Measurements from ENCODE around the gene RAD51AP2. TPM values are rescaled to one million over a fixed set of nuclear protein-coding genes. Genes with fewer than 3 reads are reported as not detected.

The RAD51AP2 gene
- total and polyA plus RNA-seq, 2 of the 13 experiments (the other 11 are each of a cell fraction or from before 2014, with no cell fraction given): 0.11 to 0.12 TPM

- TF ChIP-seq ZNF652 (CRISPR knock-in tag; IDR thresholded peaks at IDR 0.05; ENCODE audit: borderline replicate concordance, low read depth) (peak; percentile 28; the same call in 1 of the 2 replicates), NR1H2 (CRISPR knock-in tag; IDR thresholded peaks at IDR 0.05; ENCODE audit: borderline replicate concordance, low read depth) (no peak), ZSCAN30 (CRISPR knock-in tag; IDR thresholded peaks at IDR 0.05) (0 out of 2 replicates have a peak, but pooled peaks have one; percentile 45), LCORL (IDR thresholded peaks at IDR 0.05) (peak; percentile 16; the same call in 1 of the 2 replicates), LCORL (CRISPR knock-in tag; IDR thresholded peaks at IDR 0.05) (peak; percentile 70), ZNF839 (CRISPR knock-in tag; IDR thresholded peaks at IDR 0.05; ENCODE audit: borderline replicate concordance) (no peak), ZXDC (CRISPR knock-in tag; IDR thresholded peaks at IDR 0.05) (no peak), POLR2G (IDR thresholded peaks at IDR 0.05; ENCODE audit: low read depth, low read length) (peak; percentile 84), CREM (IDR thresholded peaks at IDR 0.05) (peak; percentile 61), CREM (CRISPR knock-in tag; IDR thresholded peaks at IDR 0.05) (no peak), SP1 (IDR thresholded peaks at IDR 0.05) (no peak), SP1 (CRISPR knock-in tag; IDR thresholded peaks at IDR 0.05) (peak; percentile 77), HMG20A (CRISPR knock-in tag; IDR thresholded peaks at IDR 0.05; ENCODE audit: borderline replicate concordance) (no peak; the same call in none of the 2 replicates), ZNF761 (CRISPR knock-in tag; conservative IDR thresholded peaks at IDR 0.05) (peak; percentile 61), JUND (CRISPR knock-in tag; IDR thresholded peaks at IDR 0.05) (no peak), ATF7-NPFF (CRISPR knock-in tag; IDR thresholded peaks at IDR 0.05; ENCODE audit: low read depth) (peak; percentile 94), RARG (CRISPR knock-in tag; IDR thresholded peaks at IDR 0.05; ENCODE audit: low read depth) (no peak; the same call in 1 of the 2 replicates), TSC22D2 (CRISPR knock-in tag; IDR thresholded peaks at IDR 0.05; ENCODE audit: borderline replicate concordance) (no peak), ZNF235 (CRISPR knock-in tag; IDR thresholded peaks at IDR 0.05; ENCODE audit: borderline replicate concordance) (peak; percentile 70; the same call in 1 of the 2 replicates), SRF (IDR thresholded peaks at IDR 0.05; ENCODE audit: low read depth, low read length) (no peak), CENPX (CRISPR knock-in tag; IDR thresholded peaks at IDR 0.05) (no peak), CBX1 (IDR thresholded peaks at IDR 0.05; ENCODE audit: low read depth) (peak; percentile 10), KDM5B (CRISPR knock-in tag; IDR thresholded peaks at IDR 0.05; ENCODE audit: borderline replicate concordance) (peak; percentile 87), SIX4 (CRISPR knock-in tag; IDR thresholded peaks at IDR 0.05) (peak; percentile 16; the same call in 1 of the 2 replicates), ATF5 (CRISPR knock-in tag; IDR thresholded peaks at IDR 0.05; ENCODE audit: low read depth) (no peak)
- TF ChIP-seq, protein P1, sequence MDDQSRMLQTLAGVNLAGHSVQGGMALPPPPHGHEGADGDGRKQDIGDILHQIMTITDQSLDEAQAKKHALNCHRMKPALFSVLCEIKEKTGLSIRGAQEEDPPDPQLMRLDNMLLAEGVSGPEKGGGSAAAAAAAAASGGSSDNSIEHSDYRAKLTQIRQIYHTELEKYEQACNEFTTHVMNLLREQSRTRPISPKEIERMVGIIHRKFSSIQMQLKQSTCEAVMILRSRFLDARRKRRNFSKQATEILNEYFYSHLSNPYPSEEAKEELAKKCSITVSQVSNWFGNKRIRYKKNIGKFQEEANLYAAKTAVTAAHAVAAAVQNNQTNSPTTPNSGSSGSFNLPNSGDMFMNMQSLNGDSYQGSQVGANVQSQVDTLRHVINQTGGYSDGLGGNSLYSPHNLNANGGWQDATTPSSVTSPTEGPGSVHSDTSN (CRISPR knock-in tag; IDR thresholded peaks at IDR 0.05; ENCODE audit: borderline replicate concordance): peak; percentile 70; the same call in 1 of the 2 replicates
These were observed 22.0 kb upstream of the RAD51AP2 start, which contains the start of gene VSNL1 (continued) for GRCh38 chr2:17540093-17540812.

Measured in HepG2 (cell line).